HepG2 (cell line): Measurements from ENCODE around the gene HILPDA.

Experiments used
- FIP1L1 ChIP-seq: fragments of 200-400 bp; formaldehyde crosslinking; IDR thresholded peaks from 2 replicates; pipeline ENCODE4 v1.6.1; 2018; ENCODE audit warnings: low read depth, mild to moderate bottlenecking, low read length, moderate library complexity, borderline replicate concordance; ENCODE audit not compliant: insufficient read depth
- FOSL1 ChIP-seq: sonication (generic); formaldehyde crosslinking; IDR thresholded peaks from 2 replicates; pipeline ENCODE4 v1.9.0; 2021; ENCODE audit warnings: missing genetic modification reagents, borderline replicate concordance
- HMG20B ChIP-seq: conservative IDR thresholded peaks from 2 replicates; pipeline ENCODE4 v1.6.1; 2016; ENCODE audit warnings: missing genetic modification reagents, missing compliant biosample characterization
- MXI1 ChIP-seq: IDR thresholded peaks from 3 replicates; pipeline ENCODE4 v1.6.1; 2012; ENCODE audit warnings: low read depth, low read length, inconsistent platforms, borderline replicate concordance
- NFATC3 ChIP-seq: sonication (generic); formaldehyde crosslinking; IDR thresholded peaks from 2 replicates; pipeline ENCODE4 v1.5.1; 2020; ENCODE audit warnings: mild to moderate bottlenecking, missing genetic modification reagents
- SIN3A ChIP-seq: IDR thresholded peaks from 2 replicates; pipeline ENCODE4 v1.6.1; 2011; ENCODE audit warnings: low read depth, mild to moderate bottlenecking, control low read depth, low read length, borderline replicate concordance
- ZFP41 ChIP-seq: sonication (generic); formaldehyde crosslinking; IDR thresholded peaks from 2 replicates; pipeline ENCODE4 v1.4.0; 2020; ENCODE audit warnings: mild to moderate bottlenecking, missing genetic modification reagents, borderline replicate concordance
- ZNF326 ChIP-seq: sonication (generic); formaldehyde crosslinking; IDR thresholded peaks from 2 replicates; pipeline ENCODE4 v1.4.0; 2020; ENCODE audit warnings: missing genetic modification reagents, borderline replicate concordance
- ZNF331 ChIP-seq: sonication (generic); formaldehyde crosslinking; IDR thresholded peaks from 2 replicates; pipeline ENCODE4 v1.4.0; 2020; ENCODE audit warnings: missing genetic modification reagents
- ZNF607 ChIP-seq: sonication (generic); formaldehyde crosslinking; IDR thresholded peaks from 2 replicates; pipeline ENCODE4 v1.5.1; 2020; ENCODE audit warnings: missing genetic modification reagents, mild to moderate bottlenecking, borderline replicate concordance
- TF ChIP-seq, protein P1 (sequence below): sonication (generic); formaldehyde crosslinking; IDR thresholded peaks from 2 replicates; pipeline ENCODE4 v1.4.0; 2020; ENCODE audit warnings: missing genetic modification reagents
- TF ChIP-seq, protein P2 (sequence below): sonication (generic); formaldehyde crosslinking; IDR thresholded peaks from 2 replicates; pipeline ENCODE4 v1.8.0; 2022; ENCODE audit warnings: mild to moderate bottlenecking, missing genetic modification reagents, moderate library complexity
- TF ChIP-seq, protein P3 (sequence below): sonication (generic); formaldehyde crosslinking; IDR thresholded peaks from 2 replicates; pipeline ENCODE4 v1.5.0; 2020; ENCODE audit warnings: mild to moderate bottlenecking, missing genetic modification reagents, moderate library complexity
- TF ChIP-seq, protein P4 (sequence below): IDR thresholded peaks from 2 replicates; pipeline ENCODE4 v1.6.1; 2012; ENCODE audit warnings: inconsistent platforms

DNA sequence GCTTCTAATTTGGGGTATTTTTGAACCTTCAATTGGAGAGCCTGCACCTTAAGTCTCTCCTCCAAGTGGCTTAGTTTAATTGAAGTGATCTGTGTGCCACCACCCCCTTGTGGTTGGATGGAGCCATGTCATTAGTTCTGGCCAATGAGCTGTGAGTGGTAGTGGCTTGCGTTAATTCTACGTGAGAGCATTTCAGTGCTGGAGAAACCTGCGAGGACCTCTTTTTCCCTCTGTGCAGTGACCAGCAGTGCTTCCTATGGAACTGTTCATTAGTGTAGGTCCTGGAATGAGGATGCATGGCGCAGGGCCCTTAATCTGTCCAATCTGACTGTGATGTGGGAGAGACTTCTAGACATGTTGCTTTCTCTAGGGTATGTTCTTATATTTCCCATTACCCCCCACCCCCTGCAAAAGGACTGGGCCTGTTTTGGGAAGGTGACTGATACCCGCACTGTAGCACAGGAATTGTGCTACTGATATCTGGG, 3.8 kb downstream of the HILPDA start:
- TF ChIP-seq MXI1 = no peak
- TF ChIP-seq, protein P1, sequence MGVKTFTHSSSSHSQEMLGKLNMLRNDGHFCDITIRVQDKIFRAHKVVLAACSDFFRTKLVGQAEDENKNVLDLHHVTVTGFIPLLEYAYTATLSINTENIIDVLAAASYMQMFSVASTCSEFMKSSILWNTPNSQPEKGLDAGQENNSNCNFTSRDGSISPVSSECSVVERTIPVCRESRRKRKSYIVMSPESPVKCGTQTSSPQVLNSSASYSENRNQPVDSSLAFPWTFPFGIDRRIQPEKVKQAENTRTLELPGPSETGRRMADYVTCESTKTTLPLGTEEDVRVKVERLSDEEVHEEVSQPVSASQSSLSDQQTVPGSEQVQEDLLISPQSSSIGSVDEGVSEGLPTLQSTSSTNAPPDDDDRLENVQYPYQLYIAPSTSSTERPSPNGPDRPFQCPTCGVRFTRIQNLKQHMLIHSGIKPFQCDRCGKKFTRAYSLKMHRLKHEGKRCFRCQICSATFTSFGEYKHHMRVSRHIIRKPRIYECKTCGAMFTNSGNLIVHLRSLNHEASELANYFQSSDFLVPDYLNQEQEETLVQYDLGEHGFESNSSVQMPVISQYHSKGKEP (CRISPR knock-in tag) = no peak
- no peak for TF ChIP-seq FOSL1
- TF ChIP-seq HMG20B (CRISPR knock-in tag) = no peak
- TF ChIP-seq SIN3A = no peak
- TF ChIP-seq, protein P2, sequence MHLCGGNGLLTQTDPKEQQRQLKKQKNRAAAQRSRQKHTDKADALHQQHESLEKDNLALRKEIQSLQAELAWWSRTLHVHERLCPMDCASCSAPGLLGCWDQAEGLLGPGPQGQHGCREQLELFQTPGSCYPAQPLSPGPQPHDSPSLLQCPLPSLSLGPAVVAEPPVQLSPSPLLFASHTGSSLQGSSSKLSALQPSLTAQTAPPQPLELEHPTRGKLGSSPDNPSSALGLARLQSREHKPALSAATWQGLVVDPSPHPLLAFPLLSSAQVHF (CRISPR knock-in tag) = no peak
- no peak for TF ChIP-seq ZNF607 (CRISPR knock-in tag)
- no peak for TF ChIP-seq ZNF326
- TF ChIP-seq ZNF331 (CRISPR knock-in tag) = no peak
- TF ChIP-seq ZFP41 (CRISPR knock-in tag) = no peak
- TF ChIP-seq, protein P3, sequence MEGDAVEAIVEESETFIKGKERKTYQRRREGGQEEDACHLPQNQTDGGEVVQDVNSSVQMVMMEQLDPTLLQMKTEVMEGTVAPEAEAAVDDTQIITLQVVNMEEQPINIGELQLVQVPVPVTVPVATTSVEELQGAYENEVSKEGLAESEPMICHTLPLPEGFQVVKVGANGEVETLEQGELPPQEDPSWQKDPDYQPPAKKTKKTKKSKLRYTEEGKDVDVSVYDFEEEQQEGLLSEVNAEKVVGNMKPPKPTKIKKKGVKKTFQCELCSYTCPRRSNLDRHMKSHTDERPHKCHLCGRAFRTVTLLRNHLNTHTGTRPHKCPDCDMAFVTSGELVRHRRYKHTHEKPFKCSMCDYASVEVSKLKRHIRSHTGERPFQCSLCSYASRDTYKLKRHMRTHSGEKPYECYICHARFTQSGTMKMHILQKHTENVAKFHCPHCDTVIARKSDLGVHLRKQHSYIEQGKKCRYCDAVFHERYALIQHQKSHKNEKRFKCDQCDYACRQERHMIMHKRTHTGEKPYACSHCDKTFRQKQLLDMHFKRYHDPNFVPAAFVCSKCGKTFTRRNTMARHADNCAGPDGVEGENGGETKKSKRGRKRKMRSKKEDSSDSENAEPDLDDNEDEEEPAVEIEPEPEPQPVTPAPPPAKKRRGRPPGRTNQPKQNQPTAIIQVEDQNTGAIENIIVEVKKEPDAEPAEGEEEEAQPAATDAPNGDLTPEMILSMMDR (CRISPR knock-in tag) = peak; percentile 71
- TF ChIP-seq, protein P4, sequence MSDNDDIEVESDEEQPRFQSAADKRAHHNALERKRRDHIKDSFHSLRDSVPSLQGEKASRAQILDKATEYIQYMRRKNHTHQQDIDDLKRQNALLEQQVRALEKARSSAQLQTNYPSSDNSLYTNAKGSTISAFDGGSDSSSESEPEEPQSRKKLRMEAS = no peak
- TF ChIP-seq NFATC3 (CRISPR knock-in tag) = no peak
- TF ChIP-seq FIP1L1 = no peak
